AG04449 (cell line): ENCODE measurements around the gene RCAN3.
"Not testable (repeated sequence)": the region's sequence is repeated elsewhere in the genome, so short reads cannot be mapped to it uniquely, and the experiment has no call there.

Experiments
- CTCF ChIA-PET: fragments of 350-600 bp; formaldehyde crosslinking; extraction: SDS; loops from one replicate; lab custom pipeline; 2021; ENCODE audit warnings: antibody characterized with exemption; lab: Yijun Ruan, JAX
- POLR2A ChIA-PET: fragments of 400-600, 350-600 bp; formaldehyde crosslinking; extraction: SDS; loops from one replicate; lab custom pipeline; 2020; ENCODE audit warnings: antibody characterized with exemption, inconsistent platforms; lab: Yijun Ruan, JAX
- DNase-seq: peaks from one replicate; pipeline ENCODE4 v3.0.0-alpha.2; 2010; ENCODE audit warnings: low read depth, low spot score
- H3K4me3 ChIP-seq: 2 replicates; pipeline ENCODE4 v1.5.1; 2011; ENCODE audit warnings: low read depth, mild to moderate bottlenecking, control low read depth, low read length
- CTCF ChIP-seq: IDR thresholded peaks from one replicate; pipeline ENCODE4 v1.5.1; 2011; ENCODE audit warnings: mild to moderate bottlenecking, moderate library complexity, low read length, control low read depth, inconsistent platforms; ENCODE audit not compliant: insufficient read depth; ENCODE audit errors: missing control alignments

RCAN3 gene

GRCh38 chr1:24547195-24547594 lies 44.6 kb downstream of the RCAN3 start:
- ChIA-PET POLR2A (no interaction called here), CTCF (interaction anchor here (0.8 to 2.2 kb wide), 6 partner anchors 11 to 156 kb away, joined by 3 to 7 read pairs (median 4); no protein-coding TSS in a partner anchor)

GRCh38 chr1:24548070-24548469 lies 45.4 kb downstream of the RCAN3 start:
- no peak for DNase-seq
- no peak for TF ChIP-seq CTCF
- POLR2A ChIA-PET = no interaction called here
- no peak overlapping the region for H3K4me3 ChIP-seq
- CTCF ChIA-PET = interaction anchor here (0.8 to 2.2 kb wide), 6 partner anchors 10 to 157 kb away, joined by 3 to 7 read pairs (median 4); no protein-coding TSS in a partner anchor

More at GRCh38 chr1:24547195-24547594, 44.6 kb downstream of the RCAN3 start:
- no peak for DNase-seq
- no peak overlapping the region for H3K4me3 ChIP-seq
- no peak for TF ChIP-seq CTCF

GRCh38 chr1:24549210-24549609 lies 46.6 kb downstream of the RCAN3 start:
- POLR2A ChIA-PET, H3K4me3 ChIP-seq, DNase-seq: not testable (repeated sequence)
- CTCF ChIA-PET = interaction anchor here (0.9 to 1.3 kb wide), 2 partner anchors 22 to 350 kb away, joined by 3 to 5 read pairs; no protein-coding TSS in a partner anchor

GRCh38 chr1:24551290-24551959 lies 48.8 kb downstream of the RCAN3 start:
- POLR2A ChIA-PET = no interaction called here
- CTCF ChIA-PET = no interaction called here

GRCh38 chr1:24551960-24552571 lies 49.4 kb downstream of the RCAN3 start:
- POLR2A ChIA-PET = no interaction called here
- CTCF ChIA-PET = no interaction called here
- no peak overlapping the region for H3K4me3 ChIP-seq
- no peak for TF ChIP-seq CTCF
- DNase-seq = no peak

More at GRCh38 chr1:24551290-24551959, 48.8 kb downstream of the RCAN3 start:
- no peak for TF ChIP-seq CTCF
- no peak overlapping the region for H3K4me3 ChIP-seq
- DNase-seq = no peak

GRCh38 chr1:24553931-24554330 lies 51.3 kb downstream of the RCAN3 start:
- no peak for DNase-seq
- TF ChIP-seq CTCF = no peak
- POLR2A ChIA-PET = no interaction called here
- CTCF ChIA-PET = interaction anchor here (2.5 kb wide), 1 partner anchor 33 kb away, joined by 6 read pairs; no protein-coding TSS in a partner anchor
- H3K4me3 ChIP-seq = no peak overlapping the region
